ENCODE data around the gene PGPEP1. TPM values are rescaled to one million over a fixed set of nuclear protein-coding genes. Genes with fewer than 3 reads are reported as not detected.

Gene PGPEP1
- total and polyA plus RNA-seq, 10 of the 15 experiments (the other 5 are each of a cell fraction or from before 2014, with no cell fraction given): 13.8 to 39.4 (median 17.0) TPM

DNA sequence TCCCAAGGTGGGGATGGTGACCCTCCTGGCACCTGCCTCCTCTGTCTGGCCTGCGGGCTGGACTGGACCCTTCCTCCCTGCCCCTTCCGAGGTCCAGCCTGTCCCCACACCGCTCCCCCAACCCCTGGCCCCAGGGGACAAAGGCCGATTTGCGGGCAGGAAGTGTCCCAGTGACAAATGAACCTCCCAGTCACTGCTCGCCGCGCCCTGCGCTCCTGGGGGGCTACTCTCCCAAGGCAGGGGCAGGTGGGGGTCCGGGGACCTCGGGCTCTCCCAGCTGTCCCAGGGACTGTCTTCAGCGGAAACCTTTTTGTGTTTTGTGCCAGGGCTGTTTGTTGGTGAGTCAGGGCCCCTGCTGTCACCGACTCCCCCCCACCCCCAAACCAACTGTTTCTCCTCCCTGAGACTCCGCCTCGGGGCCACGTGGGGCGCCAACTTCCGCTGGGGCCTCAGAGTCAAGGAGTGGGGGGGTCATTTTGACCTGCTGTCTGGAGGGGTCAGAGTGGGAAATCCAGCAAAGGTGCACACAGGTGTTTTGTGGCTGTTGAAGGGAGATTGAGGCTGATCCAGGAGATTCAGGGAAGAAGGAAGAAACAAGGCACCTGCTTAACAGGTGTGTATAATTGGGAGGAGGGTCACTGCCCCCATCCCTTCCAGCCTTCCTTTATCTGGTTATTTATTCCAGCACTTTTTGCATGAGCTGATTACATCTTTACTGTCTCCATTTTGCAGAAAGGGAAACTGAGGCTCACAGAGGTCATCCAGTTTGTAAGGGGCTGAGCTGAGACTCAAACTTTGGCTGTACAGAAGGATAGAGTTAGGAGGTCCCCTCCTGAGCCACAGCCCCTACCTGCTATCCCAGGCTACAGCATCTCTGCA lies 831 bp downstream of the PGPEP1 start (continued):
- TF ChIP-seq POU2F2 (IDR thresholded peaks at IDR 0.05; ENCODE audit: borderline replicate concordance, low read depth, low read length): 0 out of 3 replicates have a peak, but pooled peaks have one; percentile 9
- peak; percentile 66; the same call in 1 of the 2 replicates for TF ChIP-seq GABPA (IDR thresholded peaks at IDR 0.05; ENCODE audit: low read depth)
- no peak for TF ChIP-seq RFX5 (IDR thresholded peaks at IDR 0.05; ENCODE audit: low read depth, low read length)
- TF ChIP-seq, protein P1, sequence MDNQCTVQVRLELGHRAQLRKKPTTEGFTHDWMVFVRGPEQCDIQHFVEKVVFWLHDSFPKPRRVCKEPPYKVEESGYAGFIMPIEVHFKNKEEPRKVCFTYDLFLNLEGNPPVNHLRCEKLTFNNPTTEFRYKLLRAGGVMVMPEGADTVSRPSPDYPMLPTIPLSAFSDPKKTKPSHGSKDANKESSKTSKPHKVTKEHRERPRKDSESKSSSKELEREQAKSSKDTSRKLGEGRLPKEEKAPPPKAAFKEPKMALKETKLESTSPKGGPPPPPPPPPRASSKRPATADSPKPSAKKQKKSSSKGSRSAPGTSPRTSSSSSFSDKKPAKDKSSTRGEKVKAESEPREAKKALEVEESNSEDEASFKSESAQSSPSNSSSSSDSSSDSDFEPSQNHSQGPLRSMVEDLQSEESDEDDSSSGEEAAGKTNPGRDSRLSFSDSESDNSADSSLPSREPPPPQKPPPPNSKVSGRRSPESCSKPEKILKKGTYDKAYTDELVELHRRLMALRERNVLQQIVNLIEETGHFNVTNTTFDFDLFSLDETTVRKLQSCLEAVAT (IDR thresholded peaks at IDR 0.05): 0 out of 2 replicates have a peak, but pooled peaks have one; percentile 46
- TF ChIP-seq TCF12 (IDR thresholded peaks at IDR 0.05; ENCODE audit: low read depth, low read length): peak; percentile 43; the same call in 1 of the 2 replicates
- TF ChIP-seq RAD51 (IDR thresholded peaks at IDR 0.05): peak; percentile 93
- TF ChIP-seq, protein P2, sequence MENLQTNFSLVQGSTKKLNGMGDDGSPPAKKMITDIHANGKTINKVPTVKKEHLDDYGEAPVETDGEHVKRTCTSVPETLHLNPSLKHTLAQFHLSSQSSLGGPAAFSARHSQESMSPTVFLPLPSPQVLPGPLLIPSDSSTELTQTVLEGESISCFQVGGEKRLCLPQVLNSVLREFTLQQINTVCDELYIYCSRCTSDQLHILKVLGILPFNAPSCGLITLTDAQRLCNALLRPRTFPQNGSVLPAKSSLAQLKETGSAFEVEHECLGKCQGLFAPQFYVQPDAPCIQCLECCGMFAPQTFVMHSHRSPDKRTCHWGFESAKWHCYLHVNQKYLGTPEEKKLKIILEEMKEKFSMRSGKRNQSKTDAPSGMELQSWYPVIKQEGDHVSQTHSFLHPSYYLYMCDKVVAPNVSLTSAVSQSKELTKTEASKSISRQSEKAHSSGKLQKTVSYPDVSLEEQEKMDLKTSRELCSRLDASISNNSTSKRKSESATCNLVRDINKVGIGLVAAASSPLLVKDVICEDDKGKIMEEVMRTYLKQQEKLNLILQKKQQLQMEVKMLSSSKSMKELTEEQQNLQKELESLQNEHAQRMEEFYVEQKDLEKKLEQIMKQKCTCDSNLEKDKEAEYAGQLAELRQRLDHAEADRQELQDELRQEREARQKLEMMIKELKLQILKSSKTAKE (IDR thresholded peaks at IDR 0.05; ENCODE audit: low read depth, poor library complexity, severe bottlenecking): no peak
- TF ChIP-seq MEF2B (IDR thresholded peaks at IDR 0.05; ENCODE audit: partially characterized antibody, poor library complexity, severe bottlenecking): peak; percentile 92
- no peak for TF ChIP-seq SMAD1 (IDR thresholded peaks at IDR 0.05; ENCODE audit: low read depth, partially characterized antibody)
- TF ChIP-seq CHD4 (IDR thresholded peaks at IDR 0.05): no peak
- TF ChIP-seq TBL1XR1 (IDR thresholded peaks at IDR 0.05; ENCODE audit: low read depth, low read length): no peak
- TF ChIP-seq, protein P3, sequence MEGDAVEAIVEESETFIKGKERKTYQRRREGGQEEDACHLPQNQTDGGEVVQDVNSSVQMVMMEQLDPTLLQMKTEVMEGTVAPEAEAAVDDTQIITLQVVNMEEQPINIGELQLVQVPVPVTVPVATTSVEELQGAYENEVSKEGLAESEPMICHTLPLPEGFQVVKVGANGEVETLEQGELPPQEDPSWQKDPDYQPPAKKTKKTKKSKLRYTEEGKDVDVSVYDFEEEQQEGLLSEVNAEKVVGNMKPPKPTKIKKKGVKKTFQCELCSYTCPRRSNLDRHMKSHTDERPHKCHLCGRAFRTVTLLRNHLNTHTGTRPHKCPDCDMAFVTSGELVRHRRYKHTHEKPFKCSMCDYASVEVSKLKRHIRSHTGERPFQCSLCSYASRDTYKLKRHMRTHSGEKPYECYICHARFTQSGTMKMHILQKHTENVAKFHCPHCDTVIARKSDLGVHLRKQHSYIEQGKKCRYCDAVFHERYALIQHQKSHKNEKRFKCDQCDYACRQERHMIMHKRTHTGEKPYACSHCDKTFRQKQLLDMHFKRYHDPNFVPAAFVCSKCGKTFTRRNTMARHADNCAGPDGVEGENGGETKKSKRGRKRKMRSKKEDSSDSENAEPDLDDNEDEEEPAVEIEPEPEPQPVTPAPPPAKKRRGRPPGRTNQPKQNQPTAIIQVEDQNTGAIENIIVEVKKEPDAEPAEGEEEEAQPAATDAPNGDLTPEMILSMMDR (IDR thresholded peaks at IDR 0.05 in 2 of 3, conservative IDR thresholded peaks at IDR 0.05 in 1 of 3; ENCODE audit: control insufficient read depth in 2 of 3, extremely low read depth in 1 of 3, insufficient read depth in 1 of 3, low read depth in 3 of 3, low read length in 3 of 3): peak in 1 of 3 experiments; percentile 12; a peak in 1 of 6 replicates
- TF ChIP-seq ASH2L (IDR thresholded peaks at IDR 0.05; ENCODE audit: borderline replicate concordance, low read depth): no peak
- no peak for TF ChIP-seq HDAC2 (IDR thresholded peaks at IDR 0.05)
- TF ChIP-seq, protein P4, sequence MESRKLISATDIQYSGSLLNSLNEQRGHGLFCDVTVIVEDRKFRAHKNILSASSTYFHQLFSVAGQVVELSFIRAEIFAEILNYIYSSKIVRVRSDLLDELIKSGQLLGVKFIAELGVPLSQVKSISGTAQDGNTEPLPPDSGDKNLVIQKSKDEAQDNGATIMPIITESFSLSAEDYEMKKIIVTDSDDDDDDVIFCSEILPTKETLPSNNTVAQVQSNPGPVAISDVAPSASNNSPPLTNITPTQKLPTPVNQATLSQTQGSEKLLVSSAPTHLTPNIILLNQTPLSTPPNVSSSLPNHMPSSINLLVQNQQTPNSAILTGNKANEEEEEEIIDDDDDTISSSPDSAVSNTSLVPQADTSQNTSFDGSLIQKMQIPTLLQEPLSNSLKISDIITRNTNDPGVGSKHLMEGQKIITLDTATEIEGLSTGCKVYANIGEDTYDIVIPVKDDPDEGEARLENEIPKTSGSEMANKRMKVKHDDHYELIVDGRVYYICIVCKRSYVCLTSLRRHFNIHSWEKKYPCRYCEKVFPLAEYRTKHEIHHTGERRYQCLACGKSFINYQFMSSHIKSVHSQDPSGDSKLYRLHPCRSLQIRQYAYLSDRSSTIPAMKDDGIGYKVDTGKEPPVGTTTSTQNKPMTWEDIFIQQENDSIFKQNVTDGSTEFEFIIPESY (IDR thresholded peaks at IDR 0.05): no peak
- TF ChIP-seq, protein P5, sequence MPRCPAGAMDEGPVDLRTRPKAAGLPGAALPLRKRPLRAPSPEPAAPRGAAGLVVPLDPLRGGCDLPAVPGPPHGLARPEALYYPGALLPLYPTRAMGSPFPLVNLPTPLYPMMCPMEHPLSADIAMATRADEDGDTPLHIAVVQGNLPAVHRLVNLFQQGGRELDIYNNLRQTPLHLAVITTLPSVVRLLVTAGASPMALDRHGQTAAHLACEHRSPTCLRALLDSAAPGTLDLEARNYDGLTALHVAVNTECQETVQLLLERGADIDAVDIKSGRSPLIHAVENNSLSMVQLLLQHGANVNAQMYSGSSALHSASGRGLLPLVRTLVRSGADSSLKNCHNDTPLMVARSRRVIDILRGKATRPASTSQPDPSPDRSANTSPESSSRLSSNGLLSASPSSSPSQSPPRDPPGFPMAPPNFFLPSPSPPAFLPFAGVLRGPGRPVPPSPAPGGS (IDR thresholded peaks at IDR 0.05; ENCODE audit: borderline replicate concordance, insufficient read depth, low read depth, low read length, poor library complexity, severe bottlenecking): no peak
- TF ChIP-seq ATF7 (IDR thresholded peaks at IDR 0.05; ENCODE audit: low read depth): no peak
